ENCODE results near the gene LIN37. TPM values are rescaled to one million over a fixed set of nuclear protein-coding genes. Genes with fewer than 3 reads are reported as not detected.

Gene LIN37
- total and polyA plus RNA-seq, 9 of the 15 experiments (the other 6 are each of a cell fraction or from before 2014, with no cell fraction given), result 1.2 to 12.5 (median 8.6) TPM

GRCh38 chr19:35775298-35776101, 27.1 kb downstream of the LIN37 start, which contains the start of gene ARHGAP33 (continued):
- TF ChIP-seq ZBTB7A (IDR thresholded peaks at IDR 0.05; ENCODE audit: borderline replicate concordance, control insufficient read depth, low read depth, low read length) (peak; percentile 78), YY1 (IDR thresholded peaks at IDR 0.05; ENCODE audit: borderline replicate concordance in 1 of 3, control insufficient read depth in 1 of 3, extremely low read depth in 1 of 3, insufficient read depth in 3 of 3, insufficient read length in 1 of 3, insufficient replicate concordance in 2 of 3, low read depth in 1 of 3, low read length in 2 of 3) (peak in 2 of 3 experiments; percentile 82 to 86), MTA3 (IDR thresholded peaks at IDR 0.05; ENCODE audit: borderline replicate concordance) (0 out of 2 replicates have a peak, but pooled peaks have one; percentile 35), MAX (CRISPR knock-in tag; IDR thresholded peaks at IDR 0.05) (peak; percentile 68), HINFP (tag; conservative IDR thresholded peaks at IDR 0.05; ENCODE audit: low read depth) (no peak), RB1 (IDR thresholded peaks at IDR 0.05; ENCODE audit: low read depth) (peak; percentile 93), PYGO2 (tag; IDR thresholded peaks at IDR 0.05) (no peak), MNT (conservative IDR thresholded peaks at IDR 0.05) (peak in 1 of 2 experiments; percentile 52; a peak in 2 of 4 replicates), ZNF408 (CRISPR knock-in tag; IDR thresholded peaks at IDR 0.05; ENCODE audit: low read depth) (no peak), RBBP5 (IDR thresholded peaks at IDR 0.05; ENCODE audit: borderline replicate concordance, insufficient read depth, low read length, poor library complexity, severe bottlenecking) (peak; percentile 31), ETS1 (conservative IDR thresholded peaks at IDR 0.05; ENCODE audit: control insufficient read depth, low read depth, low read length) (0 out of 2 replicates have a peak, but pooled peaks have one; percentile 49), ZNF77 (CRISPR knock-in tag; IDR thresholded peaks at IDR 0.05) (no peak), ZC3H8 (IDR thresholded peaks at IDR 0.05) (no peak), SREBF2 (CRISPR knock-in tag; IDR thresholded peaks at IDR 0.05) (no peak), GMEB1 (CRISPR knock-in tag; IDR thresholded peaks at IDR 0.05) (peak; percentile 66), HCFC1 (IDR thresholded peaks at IDR 0.05; ENCODE audit: low read depth, low read length) (peak; percentile 26; the same call in 1 of the 2 replicates), NR2C2 (CRISPR knock-in tag; IDR thresholded peaks at IDR 0.05) (no peak), NR2C2 (tag; IDR thresholded peaks at IDR 0.05) (0 out of 2 replicates have a peak, but pooled peaks have one; percentile 19), POLR2H (tag; IDR thresholded peaks at IDR 0.05; ENCODE audit: low read depth) (no peak), KAT2B (IDR thresholded peaks at IDR 0.05; ENCODE audit: low read depth, low read length) (no peak)

Measured in K562 (cell line).